Measurements from ENCODE around the gene DHRSX.
"Not testable (repeated sequence)": the region's sequence is repeated elsewhere in the genome, so short reads cannot be mapped to it uniquely, and the experiment has no call there.

The DHRSX gene

DNA sequence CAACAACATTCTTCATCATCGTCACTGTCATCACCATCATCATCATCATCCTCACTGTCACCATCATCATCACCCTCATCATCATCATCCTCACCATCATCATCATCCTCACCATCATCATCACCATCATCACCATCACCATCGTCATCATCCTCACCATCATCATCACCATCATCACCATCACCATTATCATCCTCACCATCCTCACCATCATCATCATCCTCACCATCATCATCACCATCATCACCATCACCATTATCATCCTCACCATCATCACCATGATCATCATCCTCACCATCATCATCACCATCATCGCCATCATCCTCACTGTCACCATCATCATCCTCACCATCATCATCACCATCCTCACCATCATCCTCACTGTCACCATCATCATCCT is 18.9 kb upstream of the DHRSX start:
- not testable (repeated sequence) for DNase-seq (ENCODE audit: low spot score)

DNA sequence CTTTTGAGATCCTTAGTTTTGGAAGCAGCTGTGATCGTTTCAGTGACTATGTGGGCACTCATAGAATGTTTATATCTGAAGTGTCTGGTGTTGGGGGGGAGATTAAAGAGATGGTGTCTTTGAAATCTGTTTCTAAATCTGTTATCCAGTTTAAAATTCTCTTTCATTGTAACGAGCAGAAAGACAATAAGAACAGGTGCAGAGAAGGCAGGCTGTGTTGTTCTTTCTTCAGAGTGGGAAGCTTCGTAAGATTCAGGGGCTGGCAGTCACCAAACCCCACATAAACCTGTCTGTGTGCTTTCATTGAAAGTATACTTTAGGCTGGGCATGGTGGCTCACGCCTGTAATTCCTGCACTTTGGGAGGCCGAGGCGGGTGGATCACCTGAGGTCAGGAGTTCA is 16.3 kb upstream of the DHRSX start:
- DNase-seq (ENCODE audit: low spot score), result no peak

DNA sequence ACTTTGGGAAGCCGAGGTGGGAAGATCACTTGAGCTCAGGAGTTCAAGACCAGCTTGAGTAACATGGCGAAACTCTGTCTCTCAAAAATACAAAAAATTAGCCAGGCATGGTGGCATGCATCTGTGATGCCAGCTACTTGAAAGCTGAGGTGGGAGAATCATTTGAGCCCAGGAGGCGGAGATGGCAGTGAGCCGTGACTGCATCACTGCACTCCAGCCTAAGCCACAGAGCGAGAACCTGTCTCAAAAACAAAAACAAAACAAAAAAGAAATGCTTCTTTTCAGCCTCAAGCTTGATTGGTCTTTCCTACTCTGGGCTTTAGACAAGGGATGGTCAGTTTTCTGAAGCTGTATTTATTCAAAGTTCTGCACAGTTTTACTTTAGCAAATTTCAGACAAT is 15.8 kb upstream of the DHRSX start:
- no peak for DNase-seq (ENCODE audit: low spot score)

DNA sequence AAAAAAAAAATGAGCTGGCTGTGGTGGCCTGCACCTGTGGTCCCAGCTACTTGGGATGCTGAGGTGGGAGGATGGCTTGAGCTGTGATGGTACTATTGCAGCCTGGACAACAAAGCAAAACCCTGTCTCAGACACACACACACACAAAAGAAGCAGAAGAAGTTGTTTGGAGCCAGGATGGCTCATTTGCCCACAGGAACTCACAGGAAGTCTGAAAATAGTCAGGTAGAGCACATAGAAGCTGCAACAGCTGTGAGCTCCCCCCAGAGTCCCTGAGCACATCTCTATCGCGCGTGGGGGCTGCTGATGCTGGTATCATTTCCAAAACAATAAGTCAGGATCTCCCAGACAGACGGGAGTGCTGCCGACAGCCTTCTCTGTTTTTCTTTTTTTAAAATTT is 13.4 kb upstream of the DHRSX start:
- no peak for DNase-seq (ENCODE audit: low spot score)

DNA sequence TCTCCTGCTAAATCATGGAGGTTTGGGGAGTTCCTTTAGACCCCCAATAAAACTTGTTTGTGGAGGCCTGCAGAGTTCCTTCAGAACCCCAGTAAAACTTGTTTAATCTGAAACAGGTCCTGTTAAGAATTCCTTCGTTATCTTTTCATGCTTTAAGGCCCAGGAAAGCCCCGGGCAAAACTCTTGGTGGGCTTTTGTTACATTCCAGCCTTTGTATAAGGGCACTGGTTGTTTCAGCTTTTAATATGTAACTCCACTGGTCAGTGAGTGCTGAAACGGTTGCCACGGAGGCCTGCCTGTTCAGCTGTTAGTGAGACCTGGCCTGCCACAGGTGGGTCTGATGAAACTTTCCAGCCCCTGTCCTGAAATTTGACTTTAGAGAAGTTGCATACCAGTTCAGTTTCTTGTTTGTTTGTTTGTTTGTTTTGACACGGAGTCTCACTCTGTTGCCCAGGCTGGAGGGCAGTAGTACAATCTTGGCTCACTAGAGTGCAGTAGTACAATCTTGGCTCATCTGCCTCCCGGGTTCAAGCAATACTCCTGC is 12.4 kb upstream of the DHRSX start:
- no peak for DNase-seq (ENCODE audit: low spot score)

DNA sequence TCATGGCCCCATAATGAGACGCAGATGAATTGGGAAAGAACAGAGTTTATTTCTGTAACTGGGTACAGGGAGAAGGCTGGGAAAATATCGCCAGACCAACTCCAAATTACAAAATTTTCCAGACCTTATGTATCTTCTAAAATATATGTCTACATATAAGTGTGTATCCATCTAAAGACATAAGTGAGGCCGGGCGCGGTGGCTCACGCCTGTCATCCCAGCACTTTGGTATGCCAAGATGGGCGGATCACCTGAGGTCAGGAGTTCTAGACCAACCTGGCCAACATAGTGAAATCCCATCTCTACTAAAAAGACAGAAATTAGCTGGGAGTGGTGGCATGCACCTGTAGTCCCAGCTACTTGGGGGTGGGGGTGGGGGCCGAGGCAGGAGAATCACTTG is 11.7 kb upstream of the DHRSX start:
- DNase-seq (ENCODE audit: low spot score), result no peak

DNA sequence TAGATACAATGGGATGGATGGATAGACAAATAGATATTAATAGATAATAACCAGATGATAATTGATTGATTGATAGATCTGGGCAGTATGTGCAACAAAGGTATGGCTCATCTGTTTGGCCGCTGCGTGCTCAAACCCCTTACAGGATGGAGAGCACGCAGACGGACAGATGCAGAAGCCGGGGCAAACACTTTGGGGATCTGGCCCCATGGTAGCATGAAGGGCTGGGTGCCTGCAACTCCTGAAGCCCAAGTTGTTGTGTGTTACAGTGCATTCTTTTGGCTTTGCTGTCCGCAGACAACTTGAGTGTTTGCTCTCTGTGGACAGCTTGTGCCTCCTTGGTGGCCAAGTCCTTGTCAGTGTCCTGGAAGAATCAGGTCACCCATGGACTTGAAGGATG is 10.6 kb upstream of the DHRSX start:
- DNase-seq (ENCODE audit: low spot score), result no peak

DNA sequence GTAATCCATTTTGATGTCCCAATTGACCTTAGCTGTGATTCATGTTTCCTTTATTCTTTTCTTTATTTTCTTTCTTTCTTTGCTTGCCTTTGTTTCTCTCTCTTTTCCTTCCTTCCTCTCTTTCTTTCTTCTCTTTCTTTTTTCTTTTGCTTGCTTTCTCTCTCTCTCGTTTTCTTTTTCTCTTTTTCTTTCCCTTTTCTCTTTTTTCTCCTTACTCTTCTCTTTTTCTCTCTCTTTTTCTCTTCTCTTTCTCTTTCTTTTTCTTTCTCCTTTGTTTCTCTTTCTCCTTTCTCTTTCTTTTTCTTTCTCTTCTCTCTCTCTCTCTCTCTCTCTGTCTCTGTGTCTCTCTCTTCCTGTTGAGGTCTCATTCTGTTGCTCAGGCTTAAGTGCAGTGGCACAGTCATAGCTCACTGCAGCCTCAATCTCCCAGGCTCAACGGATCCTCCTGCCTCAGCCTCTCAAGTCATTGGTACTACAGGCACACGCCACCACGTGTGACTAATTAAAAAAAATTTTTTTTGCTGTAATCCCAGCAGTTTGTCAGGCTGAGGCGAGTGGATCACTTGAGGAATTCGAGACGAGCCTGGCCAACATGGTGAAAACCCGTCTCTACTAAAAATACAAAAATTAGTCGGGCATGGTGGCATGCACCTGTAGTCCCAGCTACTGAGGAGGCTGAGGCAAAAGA is 8.0 kb upstream of the DHRSX start:
- DNase-seq (ENCODE audit: low spot score), result no peak

DNA sequence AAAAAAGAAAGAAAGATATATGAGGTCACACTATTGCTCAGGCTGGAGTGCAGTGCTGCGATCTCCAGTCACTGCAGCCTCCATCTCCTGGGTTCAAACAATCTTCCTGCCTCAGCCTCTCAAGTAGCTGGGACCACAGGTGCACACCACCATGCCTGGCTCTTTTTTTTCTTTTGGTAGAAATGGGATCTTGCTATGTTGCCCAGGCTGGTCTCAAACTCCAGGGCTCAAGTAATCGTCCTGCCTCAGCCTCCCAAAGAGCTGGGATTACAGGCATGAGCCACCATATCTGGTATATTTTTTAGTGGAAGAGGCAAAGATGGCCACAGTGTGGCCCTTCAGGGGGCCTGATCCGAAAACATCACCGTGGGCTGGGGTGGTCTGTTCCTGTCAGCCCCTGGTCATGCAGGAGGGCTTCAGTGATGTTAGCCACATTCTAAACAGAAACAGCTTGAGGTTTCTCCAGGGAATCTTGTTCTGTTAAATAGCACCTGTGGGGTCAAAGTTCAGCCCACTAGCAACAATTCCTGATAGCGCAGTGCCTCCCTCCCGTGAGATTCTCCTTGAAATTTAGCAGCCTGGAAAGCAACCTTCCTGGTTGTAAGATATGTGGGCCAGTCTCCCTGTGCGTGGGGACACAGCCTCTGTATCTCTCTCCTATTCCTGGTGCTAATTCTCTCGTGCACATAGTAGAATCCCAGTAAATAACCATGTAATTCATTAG is 7.3 kb upstream of the DHRSX start:
- DNase-seq (ENCODE audit: low spot score), result no peak

DNA sequence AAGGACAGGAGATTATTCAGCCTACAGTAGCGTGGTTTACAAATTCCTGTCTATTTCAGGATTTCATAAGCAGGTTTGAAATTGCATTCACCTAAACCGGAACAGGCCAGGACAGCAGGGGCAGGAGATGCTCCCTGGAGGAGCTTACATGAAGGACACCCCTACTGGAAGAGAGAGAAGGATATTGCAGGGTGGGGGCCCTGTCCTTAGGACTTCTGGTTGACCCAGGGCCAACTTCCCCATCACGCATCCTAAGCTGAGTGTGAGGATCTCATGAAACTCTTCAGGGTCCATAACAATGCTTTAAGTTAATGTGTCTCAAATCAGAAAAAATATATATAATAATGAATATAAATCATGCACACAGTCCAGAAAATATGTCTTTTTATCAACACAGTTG is 6.4 kb upstream of the DHRSX start:
- no peak for DNase-seq (ENCODE audit: low spot score)

DNA sequence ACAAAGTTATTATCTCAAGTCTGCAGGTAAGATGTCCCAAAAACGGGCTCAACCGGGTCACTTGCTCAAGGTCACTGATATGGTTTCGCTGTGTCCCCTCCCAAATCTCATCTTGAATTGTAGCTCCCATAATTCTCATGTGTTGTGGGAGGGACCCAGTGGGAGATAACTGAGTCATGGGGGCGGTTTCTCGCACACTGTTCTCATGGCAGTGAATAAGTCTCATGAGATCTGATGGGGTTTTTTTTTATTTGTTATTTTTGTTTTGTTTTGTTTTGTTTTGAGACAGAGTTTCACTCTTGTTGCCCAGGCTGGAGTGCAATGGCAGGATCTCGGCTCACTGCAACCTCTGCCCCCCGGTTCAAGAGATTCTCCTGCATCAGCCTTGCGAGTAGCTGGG is 4.6 kb upstream of the DHRSX start:
- not testable (repeated sequence) for DNase-seq (ENCODE audit: low spot score)

DNA sequence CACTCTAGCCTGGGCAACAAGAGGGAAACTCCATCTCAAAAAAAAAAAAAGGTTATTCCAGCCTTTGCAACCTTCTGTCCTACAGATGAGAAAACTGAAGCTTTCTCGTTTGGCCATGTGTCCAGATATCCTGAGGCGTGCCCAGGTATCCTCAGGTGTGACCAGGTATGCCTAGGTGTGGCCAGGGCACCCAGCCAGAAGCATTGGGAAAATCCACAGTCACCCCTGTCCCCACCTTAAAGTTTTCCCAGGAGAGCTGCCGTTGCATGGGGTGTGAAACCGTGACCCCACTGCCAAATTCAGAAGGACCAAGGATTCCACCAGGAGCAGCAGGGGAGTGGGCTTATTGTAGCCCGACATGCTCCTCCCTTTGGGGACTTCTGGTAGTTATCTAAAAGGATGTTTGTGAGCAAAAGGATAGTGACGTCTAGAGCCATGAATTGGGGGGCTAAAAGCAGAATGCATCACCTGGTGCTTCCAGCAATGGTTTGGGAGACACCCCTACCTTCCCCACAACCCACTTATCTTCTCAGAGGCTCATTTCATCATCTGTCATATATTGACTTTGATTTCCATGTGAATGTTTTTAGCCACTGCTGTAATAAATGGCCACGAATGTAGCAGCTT is 4.0 kb upstream of the DHRSX start:
- no peak for DNase-seq (ENCODE audit: low spot score)

DNA sequence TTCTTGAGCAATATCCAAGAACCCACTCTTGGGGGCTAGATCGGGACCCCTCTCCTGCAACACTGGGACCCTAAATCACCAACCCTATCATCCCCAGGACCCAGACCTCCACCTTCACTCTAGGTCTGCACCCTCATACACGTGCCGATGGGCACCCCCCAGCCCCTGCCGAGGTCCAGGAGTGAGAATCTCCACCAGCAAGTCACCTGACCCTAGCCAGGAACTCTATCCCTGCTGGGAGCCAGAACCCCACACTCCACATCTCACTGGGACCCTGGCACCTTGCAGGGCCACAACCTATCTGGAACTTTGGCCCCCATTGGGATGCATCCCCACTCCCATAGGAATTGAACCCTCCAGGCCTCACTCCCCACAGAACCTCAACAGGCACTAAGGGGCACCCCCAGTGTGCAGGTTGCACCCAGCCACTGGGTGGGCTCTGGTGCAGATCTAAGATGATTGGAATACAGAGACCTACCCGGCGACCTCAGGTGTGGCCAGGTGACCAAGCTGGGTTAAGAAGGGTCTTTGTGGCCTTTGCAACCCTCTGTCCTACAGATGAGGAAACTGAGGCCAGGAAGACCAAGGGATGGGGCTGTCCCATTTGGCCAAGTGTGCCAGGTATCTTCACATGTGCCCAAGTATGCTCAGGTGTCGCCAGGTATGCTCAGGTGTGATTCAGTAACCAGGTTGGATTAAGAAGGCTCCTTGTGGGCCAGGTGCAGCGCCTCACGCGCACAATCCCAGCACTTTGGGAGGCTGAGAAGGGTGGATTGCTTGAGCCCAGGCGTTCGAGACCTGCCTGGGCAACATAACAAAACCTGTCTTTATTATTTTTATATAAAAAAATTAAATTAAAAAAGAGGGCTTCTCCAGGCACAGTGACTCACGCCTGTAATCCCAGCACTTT is 3.1 kb upstream of the DHRSX start:
- DNase-seq (ENCODE audit: low spot score), result no peak

DNA sequence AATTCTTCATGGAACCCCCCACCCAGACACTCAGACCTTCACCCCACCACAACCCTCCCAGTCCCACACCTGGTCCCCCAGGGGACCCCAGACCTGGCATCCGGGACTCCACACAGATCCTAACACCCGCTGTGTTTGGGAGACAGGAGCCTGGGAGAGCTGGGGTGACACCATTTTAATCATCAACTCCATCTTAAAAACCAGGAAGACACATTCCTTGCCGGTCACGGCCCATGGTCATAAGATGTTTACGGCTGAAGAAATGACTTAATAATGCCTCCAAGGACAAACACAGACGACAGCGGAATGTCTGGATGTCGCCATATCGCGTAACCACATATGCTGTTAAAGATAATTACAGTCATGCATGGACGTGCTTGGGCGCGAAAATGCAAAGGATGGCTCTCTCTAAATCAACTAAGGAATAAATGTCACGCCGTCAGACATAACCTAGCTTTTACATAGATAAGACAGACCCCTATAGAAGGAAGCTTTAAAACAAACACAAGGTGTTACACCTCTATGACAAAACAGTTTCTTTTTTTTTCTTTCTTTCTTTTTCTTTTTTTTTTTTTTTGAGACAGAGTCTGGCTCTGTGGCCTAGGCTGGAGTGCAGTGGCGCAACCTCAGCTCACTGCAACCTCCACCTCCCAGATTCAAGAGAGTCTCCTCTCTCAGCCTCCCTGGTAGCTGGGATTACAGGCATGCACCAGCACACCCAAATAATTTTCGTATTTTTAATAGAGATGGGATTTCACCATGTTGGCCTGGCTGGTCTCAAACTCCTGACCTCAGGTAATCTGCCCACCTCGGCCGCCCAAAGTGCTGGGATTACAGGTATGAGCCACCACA is 2.1 kb upstream of the DHRSX start:
- no peak for DNase-seq (ENCODE audit: low spot score)

DNA sequence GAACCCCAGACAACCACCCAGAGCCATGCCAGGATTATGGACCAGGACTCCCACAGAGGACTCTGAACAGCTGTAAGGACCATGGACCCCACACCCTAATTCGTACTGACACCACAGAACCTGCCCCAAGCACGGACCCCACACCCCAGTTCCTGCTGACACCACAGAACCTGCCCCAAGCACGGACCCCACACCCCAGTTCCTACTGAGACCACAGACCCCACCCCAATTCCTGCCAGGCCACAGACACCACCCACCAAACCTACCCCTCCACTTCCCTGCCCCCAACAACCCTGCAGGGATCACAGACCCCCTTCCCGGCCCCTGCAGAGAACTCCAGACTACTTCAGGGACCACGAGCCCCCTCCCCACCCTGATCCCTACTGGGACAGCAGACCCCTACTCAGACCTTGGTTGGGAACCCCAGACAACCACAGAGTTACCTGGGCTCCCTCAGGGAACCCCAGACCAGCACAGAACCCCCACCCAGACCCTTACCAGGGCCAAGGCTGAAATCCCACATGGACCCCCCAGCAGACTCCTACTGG is 1.4 kb upstream of the DHRSX start:
- no peak for DNase-seq (ENCODE audit: low spot score)

DNA sequence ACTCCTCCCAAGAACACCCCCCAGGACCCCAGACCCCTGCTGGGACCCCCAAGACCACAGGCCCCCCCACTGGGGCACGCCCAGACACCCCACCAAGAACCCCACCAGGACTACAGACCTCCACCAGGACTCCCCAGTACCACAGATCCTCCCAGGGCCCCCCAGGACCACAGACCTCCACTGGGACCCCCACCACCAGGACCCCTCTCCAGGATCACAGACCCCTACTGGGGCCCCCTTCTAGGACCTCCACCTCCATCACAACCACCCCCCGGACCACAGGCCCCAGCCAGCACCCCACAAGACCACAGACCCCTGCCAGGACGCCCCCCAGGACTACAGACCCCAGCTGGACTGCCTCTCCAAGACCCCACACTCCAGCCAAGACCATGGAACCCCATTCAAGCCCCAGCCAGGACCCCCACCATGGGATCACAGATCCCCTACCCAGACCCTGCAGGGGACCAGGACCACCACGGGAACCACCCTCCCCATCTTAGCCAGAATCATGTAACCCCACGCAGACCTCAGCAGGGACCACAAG is 855 bp upstream of the DHRSX start:
- no peak for DNase-seq (ENCODE audit: low spot score)

DNA sequence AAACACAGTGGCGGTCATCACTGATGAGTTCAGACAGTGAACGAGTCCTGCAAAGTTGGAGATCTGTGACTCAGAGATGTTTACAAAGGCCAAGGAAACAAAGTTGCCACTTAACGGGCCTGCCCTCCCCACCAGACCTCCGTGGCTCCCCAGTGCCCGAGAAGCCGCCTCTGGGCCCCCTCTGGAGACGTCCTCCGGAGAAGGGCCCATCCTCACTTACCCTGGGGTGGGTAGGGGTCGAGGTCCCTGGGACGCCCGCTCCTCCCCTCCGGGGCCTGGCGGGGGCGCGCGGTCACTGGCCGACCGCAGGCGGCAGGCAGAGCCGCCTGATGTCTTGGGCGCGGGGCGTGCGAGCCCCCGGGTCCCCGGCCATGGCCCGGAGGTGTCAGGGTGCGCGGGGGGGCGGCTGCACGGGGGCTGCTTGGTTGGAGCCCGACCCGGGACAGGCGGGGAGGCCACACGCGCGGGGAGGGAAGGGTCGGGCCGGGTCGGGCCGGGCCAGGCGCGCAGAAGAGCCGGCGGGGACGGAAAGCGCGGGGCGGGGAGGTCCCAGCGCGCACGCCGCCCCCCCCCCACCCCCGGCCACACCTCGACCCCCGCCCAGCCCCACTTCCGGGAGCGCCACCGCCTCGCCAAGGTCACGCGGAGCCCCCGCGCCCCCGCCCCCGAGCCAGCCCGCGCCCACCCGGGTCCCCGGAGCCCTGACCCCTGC is 529 bp downstream of the DHRSX start:
- peak; percentile 74 for DNase-seq (ENCODE audit: low spot score)

DNA sequence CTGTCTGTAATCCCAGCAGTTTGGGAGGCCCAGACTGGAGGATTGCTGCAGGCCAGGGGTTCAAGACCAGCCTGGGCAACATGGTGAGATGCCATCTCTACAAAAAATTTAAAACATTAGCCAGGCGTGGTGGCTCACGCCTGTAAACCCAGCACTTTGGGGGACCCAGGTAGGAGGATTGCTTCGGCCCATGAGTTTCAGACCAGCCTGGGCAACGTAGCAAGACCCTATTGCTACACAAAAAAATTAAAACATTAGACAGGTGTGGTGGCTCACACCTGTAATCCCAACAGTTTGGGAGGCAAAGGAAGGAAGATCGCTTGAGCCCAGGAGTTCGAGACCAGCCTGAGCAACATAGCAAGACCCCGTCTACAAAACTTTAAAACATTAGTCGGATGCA is 1.3 kb downstream of the DHRSX start:
- DNase-seq (ENCODE audit: low spot score), result no peak

DNA sequence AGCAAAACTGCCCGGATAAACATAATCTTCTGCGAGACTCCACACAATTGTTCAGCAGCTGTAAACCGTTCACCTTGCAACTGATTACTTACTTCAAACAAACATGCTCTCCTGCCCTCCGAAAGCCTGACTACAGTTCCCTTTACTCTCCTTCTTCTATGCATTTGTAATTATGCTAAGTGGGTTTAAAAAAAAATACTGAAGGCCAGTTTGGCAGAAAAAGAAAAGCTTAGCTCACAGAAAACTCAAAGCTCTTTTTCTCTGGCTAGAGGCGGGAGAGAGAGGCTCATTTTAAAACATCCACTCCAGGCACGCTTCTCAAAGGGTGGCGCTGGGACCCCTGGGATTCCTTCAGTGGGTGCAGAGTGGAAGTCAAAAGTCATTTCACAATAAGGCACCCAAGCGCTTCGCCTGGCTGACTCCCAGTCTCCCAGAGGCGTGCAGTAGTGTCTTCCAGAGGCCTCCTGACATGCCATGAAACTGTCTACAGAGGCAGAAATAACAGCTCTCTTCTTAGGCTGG is 1.9 kb downstream of the DHRSX start:
- no peak for DNase-seq (ENCODE audit: low spot score)
